ENCODE results near the gene NUB1. TPM values are rescaled to one million over a fixed set of nuclear protein-coding genes. Genes with fewer than 3 reads are reported as not detected.

Gene NUB1
- total RNA-seq, 1 donor from 2014 or later, result 61.7 TPM

- no peak for TF ChIP-seq CTCF (IDR thresholded peaks at IDR 0.05)
- H3K9me3 Mint-ChIP-seq (ENCODE audit: unreplicated experiment), result no peaks in the 10 kb centered on the region
- no peaks in the 10 kb centered on the region for H3K36me3 Mint-ChIP-seq (ENCODE audit: unreplicated experiment)
- peaks cover 31% of the 10 kb centered on the region for H3K27me3 Mint-ChIP-seq (ENCODE audit: unreplicated experiment)
- no peak overlapping the region for H3K4me3 Mint-ChIP-seq (ENCODE audit: unreplicated experiment)
- DNase-seq (ENCODE audit: extremely low spot score, unreplicated experiment), result peak; percentile 75
- no peak overlapping the region for H3K27ac Mint-ChIP-seq (ENCODE audit: unreplicated experiment)
- H3K4me1 Mint-ChIP-seq (ENCODE audit: unreplicated experiment), result peaks cover 6% of the 10 kb centered on the region
Observed at GRCh38 chr7:151309311-151309710, 32.3 kb upstream of the NUB1 start.

- peak; percentile 56 for TF ChIP-seq CTCF (IDR thresholded peaks at IDR 0.05)
- H3K27ac Mint-ChIP-seq (ENCODE audit: unreplicated experiment), result no peak overlapping the region
- H3K9me3 Mint-ChIP-seq (ENCODE audit: unreplicated experiment), result no peaks in the 10 kb centered on the region
- peaks cover 23% of the 10 kb centered on the region for H3K27me3 Mint-ChIP-seq (ENCODE audit: unreplicated experiment)
- no peak overlapping the region for H3K4me3 Mint-ChIP-seq (ENCODE audit: unreplicated experiment)
- no peaks in the 10 kb centered on the region for H3K4me1 Mint-ChIP-seq (ENCODE audit: unreplicated experiment)
- no peaks in the 10 kb centered on the region for H3K36me3 Mint-ChIP-seq (ENCODE audit: unreplicated experiment)
- peak; percentile 11 for DNase-seq (ENCODE audit: extremely low spot score, unreplicated experiment)
Observed at GRCh38 chr7:151310578-151310977, 31.0 kb upstream of the NUB1 start.

GRCh38 chr7:151311294-151311864 is 30.2 kb upstream of the NUB1 start:
- H3K4me3 Mint-ChIP-seq (ENCODE audit: unreplicated experiment), result no peak overlapping the region
- TF ChIP-seq CTCF (IDR thresholded peaks at IDR 0.05), result no peak
- peaks cover 20% of the 10 kb centered on the region for H3K27me3 Mint-ChIP-seq (ENCODE audit: unreplicated experiment)
- no peak overlapping the region for H3K27ac Mint-ChIP-seq (ENCODE audit: unreplicated experiment)
- H3K9me3 Mint-ChIP-seq (ENCODE audit: unreplicated experiment), result no peaks in the 10 kb centered on the region
- no peaks in the 10 kb centered on the region for H3K4me1 Mint-ChIP-seq (ENCODE audit: unreplicated experiment)
- DNase-seq (ENCODE audit: extremely low spot score, unreplicated experiment), result no peak
- H3K36me3 Mint-ChIP-seq (ENCODE audit: unreplicated experiment), result no peaks in the 10 kb centered on the region

GRCh38 chr7:151312356-151312755 is 29.3 kb upstream of the NUB1 start:
- Mint-ChIP-seq H3K4me1 (ENCODE audit: unreplicated experiment) (no peaks in the 10 kb centered on the region), H3K9me3 (ENCODE audit: unreplicated experiment) (no peaks in the 10 kb centered on the region), H3K4me3 (ENCODE audit: unreplicated experiment) (no peak overlapping the region), H3K27ac (ENCODE audit: unreplicated experiment) (no peak overlapping the region), H3K36me3 (ENCODE audit: unreplicated experiment) (no peaks in the 10 kb centered on the region), H3K27me3 (ENCODE audit: unreplicated experiment) (peaks cover 12% of the 10 kb centered on the region)
- DNase-seq (ENCODE audit: extremely low spot score, unreplicated experiment), result no peak
- TF ChIP-seq CTCF (IDR thresholded peaks at IDR 0.05), result no peak

- TF ChIP-seq CTCF (IDR thresholded peaks at IDR 0.05), result no peak
- H3K4me1 Mint-ChIP-seq (ENCODE audit: unreplicated experiment), result no peaks in the 10 kb centered on the region
- no peak overlapping the region for H3K4me3 Mint-ChIP-seq (ENCODE audit: unreplicated experiment)
- no peaks in the 10 kb centered on the region for H3K36me3 Mint-ChIP-seq (ENCODE audit: unreplicated experiment)
- DNase-seq (ENCODE audit: extremely low spot score, unreplicated experiment), result peak; percentile 64
- peaks cover 12% of the 10 kb centered on the region for H3K27me3 Mint-ChIP-seq (ENCODE audit: unreplicated experiment)
- H3K27ac Mint-ChIP-seq (ENCODE audit: unreplicated experiment), result no peak overlapping the region
- H3K9me3 Mint-ChIP-seq (ENCODE audit: unreplicated experiment), result no peaks in the 10 kb centered on the region
Observed at GRCh38 chr7:151312831-151313809, 28.5 kb upstream of the NUB1 start.
